HG03439 (cell line): Measurements from ENCODE around the gene FRA10AC1.
"Not testable (repeated sequence)": the region's sequence is repeated elsewhere in the genome, so short reads cannot be mapped to it uniquely, and the experiment has no call there.

ENCODE experiments used
- ATAC-seq: cut with Tn5 transposase; IDR thresholded peaks from one replicate; pipeline ENCODE4 v1.9.1; 2021; ENCODE audit warnings: mild to moderate bottlenecking, moderate library complexity; ENCODE audit not compliant: unreplicated experiment

Gene FRA10AC1

DNA sequence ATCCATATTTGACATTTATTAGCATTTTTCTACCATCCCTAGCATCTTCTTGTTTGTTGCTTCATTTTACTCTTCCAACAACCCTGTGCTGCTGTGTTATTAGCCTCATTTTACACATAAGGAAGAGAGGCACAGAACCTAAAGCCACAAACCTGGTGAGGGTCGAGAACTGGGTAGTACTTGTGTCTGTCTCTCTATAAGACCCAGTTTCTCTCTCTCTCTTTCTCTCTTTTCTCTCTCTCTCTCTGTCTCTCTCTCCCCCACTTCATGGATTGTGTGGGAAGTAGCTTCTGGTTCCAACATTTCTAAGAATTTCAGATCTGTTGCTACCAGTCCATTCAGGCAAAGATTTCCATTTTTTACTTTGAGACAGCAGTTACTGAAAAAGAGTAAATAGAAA lies 1.4 kb upstream of the FRA10AC1 start:
- no peak for ATAC-seq

- ATAC-seq: no peak
Observed at GRCh38 chr10:93703066-93703465, 674 bp upstream of the FRA10AC1 start.

DNA sequence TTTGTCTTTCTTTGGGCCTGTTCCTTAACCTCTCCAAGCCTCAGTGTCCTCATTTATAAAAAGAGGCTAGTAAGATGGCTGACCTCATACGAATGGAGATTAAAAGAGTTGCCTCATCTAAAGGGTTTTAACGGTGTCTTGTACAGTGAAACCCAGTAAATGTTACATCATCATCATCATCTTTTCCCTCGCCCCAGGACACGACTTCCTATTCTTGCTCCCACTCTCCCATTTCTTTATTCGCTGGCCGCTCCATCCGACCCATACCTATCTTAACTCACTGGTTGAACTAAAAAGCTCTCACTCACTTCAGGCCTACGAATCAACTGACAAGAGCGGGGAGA lies 554 bp downstream of the FRA10AC1 start:
- peak; percentile 19 for ATAC-seq

DNA sequence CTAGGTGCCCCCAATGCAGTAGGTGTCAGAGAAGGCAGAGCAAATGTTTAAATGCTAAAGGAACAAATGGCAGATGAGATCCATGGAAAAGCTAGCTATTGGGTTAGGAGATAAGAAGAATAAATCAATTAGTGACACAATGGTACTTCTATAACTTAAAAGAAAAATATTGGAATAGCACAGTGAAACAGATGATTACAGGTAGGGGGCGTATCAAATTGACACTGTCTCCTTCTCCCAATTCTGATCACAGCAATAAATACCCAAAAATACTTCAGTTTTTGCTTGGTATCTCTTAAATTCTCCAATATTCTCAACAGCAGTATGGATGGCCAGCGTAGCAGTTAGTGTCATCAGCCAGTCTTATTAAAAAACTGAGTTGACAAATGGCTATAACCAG lies 5.2 kb downstream of the FRA10AC1 start:
- no peak for ATAC-seq

DNA sequence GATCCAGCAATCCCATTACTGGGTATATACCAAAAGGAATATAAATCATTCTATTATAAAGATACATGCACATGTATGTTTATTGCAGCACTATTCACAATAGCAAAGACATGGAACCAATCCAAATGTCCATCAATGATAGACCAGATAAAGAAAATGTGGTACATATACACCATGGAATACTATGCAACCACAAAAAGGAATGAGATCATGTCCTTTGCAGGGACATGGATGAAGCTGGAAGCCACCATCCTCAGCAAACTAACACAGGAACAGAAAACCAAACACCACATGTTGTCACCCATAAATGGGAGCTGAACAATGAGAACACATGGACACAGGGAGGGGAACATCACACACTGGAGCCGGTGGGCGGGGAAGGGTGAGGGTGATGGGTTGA lies 5.8 kb downstream of the FRA10AC1 start:
- ATAC-seq: not testable (repeated sequence)

DNA sequence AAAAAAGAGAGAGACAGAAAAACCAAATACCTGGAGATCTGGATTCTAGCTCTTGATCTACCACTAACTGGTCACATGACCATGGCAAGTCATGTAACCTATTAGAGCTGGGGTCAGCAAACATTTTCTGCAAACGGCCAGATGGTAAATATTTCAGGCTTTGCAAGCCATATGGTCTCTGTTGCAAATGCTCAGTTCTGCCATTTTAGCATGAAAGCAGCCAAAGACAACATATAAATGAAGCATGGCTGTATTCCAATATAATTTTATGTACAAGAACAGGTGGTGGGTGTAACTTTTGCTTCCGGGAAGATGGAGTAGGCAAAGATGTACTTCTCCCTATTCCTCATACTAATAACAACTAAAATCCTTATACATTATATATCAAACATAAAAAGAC lies 6.7 kb downstream of the FRA10AC1 start:
- ATAC-seq: no peak

GRCh38 chr10:93687737-93688136 lies 14.7 kb downstream of the FRA10AC1 start:
- no peak for ATAC-seq

DNA sequence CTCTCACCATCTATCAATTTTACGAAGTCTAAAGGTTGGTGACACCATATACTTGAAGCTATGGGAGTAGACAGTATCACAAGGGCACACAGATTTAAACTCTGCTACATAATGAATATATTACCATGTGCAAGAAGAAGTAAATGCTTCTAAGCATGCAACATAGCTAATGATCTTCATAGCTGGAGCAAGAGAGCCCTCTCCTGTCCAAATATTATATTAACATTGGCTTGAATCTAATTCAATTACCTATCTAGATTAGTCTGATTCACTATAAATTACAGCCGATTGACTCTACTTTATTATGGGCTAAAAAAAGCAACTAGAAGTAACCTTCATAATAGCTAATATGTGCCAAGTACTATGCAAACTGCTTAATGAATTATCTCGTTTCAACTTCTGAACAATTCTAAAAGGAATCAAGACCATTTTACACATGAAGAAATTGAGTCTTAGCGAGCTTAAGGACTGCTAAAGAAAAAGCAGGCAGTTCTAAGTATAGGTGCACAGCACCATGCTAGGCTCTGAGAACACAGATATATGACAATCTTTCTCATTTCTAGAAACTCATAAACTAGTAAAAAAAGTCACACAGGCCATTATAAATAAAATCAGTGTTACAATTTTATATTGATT lies 21.9 kb downstream of the FRA10AC1 start:
- no peak for ATAC-seq

DNA sequence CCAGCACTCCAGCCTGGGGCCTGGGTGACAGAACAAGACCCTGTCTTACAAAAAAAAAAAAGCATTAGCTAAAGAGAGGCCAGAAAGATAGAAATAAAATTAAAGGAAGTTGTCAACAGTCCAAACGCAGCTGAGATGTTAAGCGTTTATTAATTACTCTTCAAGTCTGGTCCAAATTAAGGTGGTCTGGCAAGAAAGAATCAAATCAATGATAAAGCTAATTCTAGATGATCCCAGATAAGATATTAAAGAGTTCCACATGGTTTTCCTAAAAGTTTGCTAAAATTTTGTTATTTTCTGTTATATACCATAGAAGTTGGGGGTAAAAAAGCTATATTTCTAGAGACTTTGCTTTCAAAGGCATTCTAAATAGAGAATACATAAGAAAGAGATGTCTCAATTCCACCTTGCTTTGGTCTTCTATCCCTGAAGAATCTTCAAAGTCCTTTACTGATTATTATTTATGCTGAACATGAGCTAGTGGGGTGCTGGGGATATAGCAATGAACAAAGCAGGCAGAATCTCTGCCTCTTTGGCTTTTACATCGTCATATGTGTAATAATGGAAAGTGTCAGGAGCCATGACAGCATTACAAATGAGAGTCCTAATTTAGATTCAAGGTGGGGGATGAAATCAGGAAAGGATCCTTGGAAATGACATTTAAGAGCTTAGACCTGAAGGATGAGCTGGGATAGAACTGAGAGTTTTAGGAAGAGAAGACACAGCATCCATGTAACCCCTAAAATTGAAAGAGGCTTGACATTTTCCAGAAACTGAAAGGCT lies 23.4 kb downstream of the FRA10AC1 start:
- ATAC-seq: no peak

- ATAC-seq: no peak
Observed at GRCh38 chr10:93678386-93678785, 24.0 kb downstream of the FRA10AC1 start.

DNA sequence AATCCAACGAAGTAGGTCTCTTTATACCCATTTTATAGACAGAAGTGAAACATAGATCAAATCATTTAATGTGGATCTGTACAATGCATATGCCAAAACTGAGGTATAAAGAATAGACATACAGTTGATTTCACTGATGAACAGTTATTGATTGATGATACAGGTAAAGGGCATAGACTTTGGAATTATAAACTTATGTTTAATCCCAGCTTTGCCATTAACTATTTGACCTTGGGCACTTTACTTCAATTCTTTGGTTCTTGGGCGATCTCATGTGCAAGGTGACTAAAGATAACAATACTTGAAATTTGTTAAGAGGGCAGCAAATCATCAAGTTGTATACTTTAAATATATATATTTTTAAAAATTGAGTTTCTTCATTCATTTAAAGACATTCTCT lies 28.6 kb downstream of the FRA10AC1 start:
- no peak for ATAC-seq

DNA sequence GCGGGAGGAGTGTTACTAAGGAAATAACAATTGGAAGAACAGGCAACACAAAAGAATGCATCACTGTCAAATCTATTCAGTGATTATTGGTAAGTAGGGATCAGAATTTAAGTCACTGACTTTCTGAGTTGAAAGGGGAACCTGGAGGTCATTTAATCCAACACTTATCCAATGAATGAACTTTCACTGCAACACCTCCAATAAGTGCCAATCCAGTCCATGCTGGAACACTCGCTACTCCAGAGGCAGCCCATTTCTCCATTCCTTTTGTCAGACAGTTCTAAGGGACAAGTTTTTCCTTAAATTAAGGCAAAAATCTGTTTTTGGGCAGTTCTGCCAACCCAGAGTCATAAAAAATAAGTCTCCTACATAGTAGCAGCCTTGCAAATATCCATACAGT lies 29.5 kb downstream of the FRA10AC1 start:
- ATAC-seq: no peak

- ATAC-seq: no peak
Observed at GRCh38 chr10:93672022-93672678, 30.2 kb downstream of the FRA10AC1 start.

GRCh38 chr10:93671042-93671441 lies 31.4 kb downstream of the FRA10AC1 start:
- no peak for ATAC-seq

- ATAC-seq: no peak
Observed at GRCh38 chr10:93670372-93670771, 32.0 kb downstream of the FRA10AC1 start.

- no peak for ATAC-seq
Observed at GRCh38 chr10:93667795-93668194, 34.6 kb downstream of the FRA10AC1 start.

GRCh38 chr10:93666030-93666429 lies 36.4 kb downstream of the FRA10AC1 start:
- no peak for ATAC-seq

GRCh38 chr10:93657757-93658156 lies 44.6 kb downstream of the FRA10AC1 start:
- ATAC-seq: no peak

DNA sequence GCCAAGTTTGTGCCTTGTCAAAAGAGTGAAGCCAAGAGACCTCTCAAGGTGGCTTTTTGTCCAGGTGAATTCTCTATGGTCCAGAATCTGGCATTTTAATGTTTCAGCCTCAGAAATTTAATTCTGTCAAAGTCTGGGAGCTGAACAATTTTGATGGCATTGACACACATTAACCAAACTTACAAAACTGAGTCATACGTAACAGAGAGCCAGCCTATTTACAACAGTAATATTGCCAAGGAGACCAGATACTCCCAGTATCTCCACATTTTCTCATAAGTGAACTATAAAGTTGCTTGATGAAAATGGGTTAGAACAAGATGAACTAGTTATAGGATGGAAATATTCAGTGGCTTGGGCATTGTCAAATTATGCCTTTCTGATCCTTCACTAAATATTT lies 46.2 kb downstream of the FRA10AC1 start:
- no peak for ATAC-seq

DNA sequence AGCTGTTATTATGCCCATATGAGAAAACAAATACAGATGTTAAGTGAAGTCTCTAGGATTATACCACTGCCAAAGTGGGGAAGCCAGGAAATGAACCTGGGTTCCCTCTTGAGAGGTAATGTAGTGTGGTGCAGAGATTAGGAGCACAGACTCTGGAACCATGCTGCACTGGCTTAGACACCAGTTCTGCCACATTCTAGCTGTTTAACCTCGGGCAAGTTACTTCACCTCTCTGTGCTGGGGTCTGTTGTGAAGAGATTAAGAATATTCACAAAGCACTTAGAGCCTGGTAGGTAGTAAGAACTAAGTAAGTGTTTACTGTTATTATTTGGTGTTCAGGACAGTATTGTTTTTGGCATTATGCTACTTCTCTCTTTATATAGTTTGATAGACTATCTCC lies 48.2 kb downstream of the FRA10AC1 start:
- no peak for ATAC-seq

- ATAC-seq: no peak
Observed at GRCh38 chr10:93652857-93653256, 49.5 kb downstream of the FRA10AC1 start.

- no peak for ATAC-seq
Observed at GRCh38 chr10:93639791-93640190, 62.6 kb downstream of the FRA10AC1 start.
